Heart left ventricle (tissue), 13 donors: ENCODE data around the gene GTF2H2C.
"Not testable (repeated sequence)": the region's sequence is repeated elsewhere in the genome, so short reads cannot be mapped to it uniquely, and the experiment has no call there.

Experiments used
- CTCF ChIP-seq, 12 donors: fragments of 200-600 bp; sonication (generic) in 4 of 12; IDR thresholded peaks; one replicate each; pipeline versions ENCODE4 v1.5.0 to v1.8.0; 2018 to 2022; ENCODE audit warnings: antibody characterized with exemption in 12 of 12, mild to moderate bottlenecking in 5 of 12
- POLR2A ChIP-seq, 2 donors: fragments of 450-650 bp; IDR thresholded peaks; one replicate each; pipeline ENCODE4 v1.6.1; 2017; ENCODE audit warnings: antibody characterized with exemption in 2 of 2, mild to moderate bottlenecking in 2 of 2, moderate library complexity in 2 of 2
- donor health status: ischemic (EF 13 %, LVEDD 7.1; RV severe dilation, severe dysfunction).
- donor health status: DM: no; HTN: yes; CAD: no.
- donor health status: DM: no; HTN: no; CAD: no.
- donor health status: ischemic (EF 25% LVEDD 6.9; RV normal size, moderate dysfunction).
- donor health status: ischemic (EF 25% LVEDD 5.7; RV mildly dilated, moderate dysfunction).
- donor health status: ischemic (EF 35%, LVEDD 5.7; RV mildly dilated, moderate dysfunction).
- donor health status: nonischemic (EF 11% LVEDD 7.7; RV severe dilation, severe dysfunction).
- donor health status: DM: yes; HTN: yes; CAD: no.
- donor health status: PGD.
- donor health status: ischemic (EF 29% LVEDD 5.4; RV normal size, mild dysfunction).
- donor health status: nonischemic (EF 23%, LVEDD 6.1; RV moderate dilation, normal function).

DNA sequence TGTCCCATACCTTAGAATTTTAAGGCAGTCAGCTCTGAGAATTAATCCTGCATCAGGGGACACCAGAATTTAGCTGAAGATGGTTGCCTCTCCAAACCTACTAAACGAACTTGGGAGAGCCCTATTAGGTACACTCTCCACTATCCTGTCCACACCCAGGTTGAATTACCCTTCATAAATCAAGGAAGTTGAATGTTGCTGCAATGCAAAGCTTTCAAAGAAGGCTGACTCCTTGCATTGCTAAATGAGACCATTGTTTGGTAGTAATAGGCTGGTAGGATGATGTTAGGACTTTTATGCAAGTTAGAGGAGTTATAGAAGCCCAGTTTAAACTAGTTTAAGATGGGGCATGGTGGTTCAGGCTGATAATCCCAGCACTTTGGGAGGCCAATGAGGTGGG, 18.6 kb upstream of the GTF2H2C start:
- not testable (repeated sequence) for TF ChIP-seq CTCF, POLR2A (IDR thresholded peaks at IDR 0.05)
